Osteoblast (primary cell): ENCODE data around the gene TMEFF1. TPM values are rescaled to one million over a fixed set of nuclear protein-coding genes. Genes with fewer than 3 reads are reported as not detected.
A peak's percentile ranks its signal among the peaks of the same experiment; 100 is the strongest.

Source experiments
- DNase-seq: peaks from one replicate; pipeline ENCODE4 v3.0.0; 2011; ENCODE audit warnings: low spot score, mixed read lengths; ENCODE audit not compliant: insufficient read length; ENCODE audit errors: missing footprints
- H2AFZ ChIP-seq: 2 replicates; pipeline ENCODE4 v1.6.0; 2011; ENCODE audit warnings: mild to moderate bottlenecking, low read length
- H3K27ac ChIP-seq: 2 replicates; pipeline ENCODE4 v1.5.1; 2011; ENCODE audit warnings: mild to moderate bottlenecking, low read depth, low read length, moderate library complexity
- H3K27me3 ChIP-seq: 2 replicates; pipeline ENCODE4 v1.6.0; 2012; ENCODE audit warnings: mild to moderate bottlenecking, control low read depth, inconsistent platforms, low read length, moderate library complexity; ENCODE audit not compliant: insufficient read depth
- H3K36me3 ChIP-seq: 2 replicates; pipeline ENCODE4 v1.5.1; 2011; ENCODE audit warnings: mild to moderate bottlenecking, low read length, control low read depth, moderate library complexity; ENCODE audit not compliant: insufficient read depth
- H3K4me1 ChIP-seq: 2 replicates; pipeline ENCODE4 v1.5.1; 2011; ENCODE audit warnings: mild to moderate bottlenecking, low read length, control low read depth, moderate library complexity; ENCODE audit not compliant: insufficient read depth
- H3K4me2 ChIP-seq: 2 replicates; pipeline ENCODE4 v1.6.0; 2011; ENCODE audit warnings: mild to moderate bottlenecking, low read length; ENCODE audit not compliant: insufficient read depth
- H3K4me3 ChIP-seq: fragments of 200-600 bp; sonication (generic); 3 replicates; pipeline ENCODE4 v1.5.1; 2012; ENCODE audit warnings: mild to moderate bottlenecking, low read length, inconsistent platforms; ENCODE audit not compliant: insufficient read depth
- H3K79me2 ChIP-seq: 2 replicates; pipeline ENCODE4 v1.6.0; 2012; ENCODE audit warnings: mild to moderate bottlenecking, low read length, control low read depth, inconsistent platforms; ENCODE audit not compliant: insufficient read depth
- H3K9me3 ChIP-seq: 2 replicates; pipeline ENCODE4 v1.5.1; 2011; ENCODE audit warnings: low read depth, low read length, control low read depth
- H4K20me1 ChIP-seq: 2 replicates; pipeline ENCODE4 v1.6.0; 2012; ENCODE audit warnings: mild to moderate bottlenecking, low read length, control low read depth; ENCODE audit not compliant: insufficient read depth
- CTCF ChIP-seq: IDR thresholded peaks from 2 replicates; pipeline ENCODE4 v1.5.1; 2011; ENCODE audit warnings: mild to moderate bottlenecking, low read depth, low read length, moderate library complexity; ENCODE audit errors: extremely low read depth
- total RNA-seq: library from RNA; depleted of rRNA; stranded (reverse); fragments of >200 nt; gene quantifications from 2 replicates; pipeline ENCODE4 v1.2.3, GENCODE V29; 2012

Gene TMEFF1
- 0.72 and 1.2 TPM in 2 replicates for total RNA-seq

GRCh38 chr9:100472788-100473275 lies at the start of gene TMEFF1:
TSS of gene TMEFF1 (plus strand) at chr9:100473149. CDS start at chr9:100473545, 396 bp downstream.
- Histone ChIP-seq H2AFZ (peak within 1 kb of the TSS; percentile 51), H3K9me3 (no peaks in the 10 kb centered on the region), H3K4me2 (peak within 1 kb of the TSS; percentile 84), H3K36me3 (no peaks in the 10 kb centered on the region), H3K4me3 (peak within 1 kb of the TSS; percentile 79), H3K27me3 (no peaks in the 10 kb centered on the region), H3K27ac (no peak within 1 kb of the TSS), H3K79me2 (peaks cover 3% of the 10 kb centered on the region), H3K4me1 (no peaks in the 10 kb centered on the region), H4K20me1 (peaks cover 5% of the 10 kb centered on the region)
- peak; percentile 96 for DNase-seq
- no peak for TF ChIP-seq CTCF

- peak overlapping the region; percentile 78 for H2AFZ ChIP-seq
- no peaks in the 10 kb centered on the region for H3K36me3 ChIP-seq
- H3K4me2 ChIP-seq = peak overlapping the region; percentile 86
- H3K79me2 ChIP-seq = peaks cover 26% of the 10 kb centered on the region
- no peaks in the 10 kb centered on the region for H4K20me1 ChIP-seq
- H3K4me1 ChIP-seq = peaks cover 37% of the 10 kb centered on the region
- no peak for DNase-seq
- H3K27ac ChIP-seq = peak overlapping the region; percentile 81
- TF ChIP-seq CTCF = no peak
- H3K9me3 ChIP-seq = no peaks in the 10 kb centered on the region
- no peaks in the 10 kb centered on the region for H3K27me3 ChIP-seq
- no peak overlapping the region for H3K4me3 ChIP-seq
Measured at GRCh38 chr9:100425758-100426157, 47.2 kb upstream of the TMEFF1 start.

GRCh38 chr9:100426189-100426529 lies 46.8 kb upstream of the TMEFF1 start:
- Histone ChIP-seq H3K27me3 (no peaks in the 10 kb centered on the region), H3K27ac (peak overlapping the region; percentile 81), H4K20me1 (no peaks in the 10 kb centered on the region), H3K79me2 (peaks cover 30% of the 10 kb centered on the region), H2AFZ (peak overlapping the region; percentile 78), H3K36me3 (no peaks in the 10 kb centered on the region), H3K4me1 (peaks cover 37% of the 10 kb centered on the region), H3K4me2 (peak overlapping the region; percentile 86), H3K9me3 (no peaks in the 10 kb centered on the region), H3K4me3 (peak overlapping the region; percentile 78)
- TF ChIP-seq CTCF = no peak
- DNase-seq = no peak

- no peaks in the 10 kb centered on the region for H3K36me3 ChIP-seq
- no peaks in the 10 kb centered on the region for H3K27me3 ChIP-seq
- H2AFZ ChIP-seq = peak within 1 kb of the TSS; percentile 86
- no peaks in the 10 kb centered on the region for H3K9me3 ChIP-seq
- H4K20me1 ChIP-seq = no peaks in the 10 kb centered on the region
- H3K4me1 ChIP-seq = peaks cover 41% of the 10 kb centered on the region
- H3K79me2 ChIP-seq = peaks cover 35% of the 10 kb centered on the region
- H3K4me3 ChIP-seq = peak within 1 kb of the TSS; percentile 87
- no peak for TF ChIP-seq CTCF
- DNase-seq = peak; percentile 96
- peak within 1 kb of the TSS; percentile 97 for H3K27ac ChIP-seq
- H3K4me2 ChIP-seq = peak within 1 kb of the TSS; percentile 86
Measured at GRCh38 chr9:100426530-100427365, 46.2 kb upstream of the TMEFF1 start, which contains the start of gene MSANTD3. TSS of gene MSANTD3 (plus strand) at chr9:100427143. CDS start at chr9:100441939, 14,796 bp downstream.
